Measurements from ENCODE around the gene FOXD1. TPM values are rescaled to one million over a fixed set of nuclear protein-coding genes. Genes with fewer than 3 reads are reported as not detected.

FOXD1 gene
- polyA plus RNA-seq, 1 donor (not counting 4 experiments of a cell fraction or from before 2014, with no cell fraction given), result 7.0 TPM

- Histone ChIP-seq H3K36me3 (ENCODE audit: control insufficient read depth in 2 of 2, extremely low read depth in 1 of 2, insufficient read depth in 2 of 2, low read length in 2 of 2) (no peaks in the 10 kb centered on the region), H3K9me1 (ENCODE audit: control insufficient read depth, extremely low read depth, insufficient read depth, low read length) (no peaks in the 10 kb centered on the region), H3K9ac (ENCODE audit: control insufficient read depth, extremely low read depth, insufficient read depth, low read length) (no peak overlapping the region), H3K4me2 (ENCODE audit: control insufficient read depth, extremely low read depth, insufficient read depth, low read depth, low read length) (no peak overlapping the region), H3K27me3 (ENCODE audit: control insufficient read depth, extremely low read depth, insufficient read depth, low read length) (peaks cover 14% of the 10 kb centered on the region), H2AFZ (ENCODE audit: control insufficient read depth, low read length) (no peak overlapping the region), H4K20me1 (ENCODE audit: control insufficient read depth, extremely low read depth, insufficient read depth, low read length) (no peaks in the 10 kb centered on the region), H3K4me3 (ENCODE audit: control insufficient read depth in 2 of 3, extremely low read depth in 1 of 3, insufficient read depth in 2 of 3, low read depth in 1 of 3, low read length in 3 of 3) (no peak overlapping the region), H3K9me3 (ENCODE audit: control insufficient read depth, low read depth, low read length) (peaks cover 2% of the 10 kb centered on the region), H3K4me1 (ENCODE audit: control insufficient read depth, extremely low read depth, insufficient read depth, low read length) (peaks cover 14% of the 10 kb centered on the region), H3K79me2 (ENCODE audit: control insufficient read depth, insufficient read depth, low read length) (no peaks in the 10 kb centered on the region), H3K27ac (ENCODE audit: control insufficient read depth, insufficient read depth, low read length) (no peak overlapping the region)
- no peak for FAIRE-seq
- TF ChIP-seq, protein P1, sequence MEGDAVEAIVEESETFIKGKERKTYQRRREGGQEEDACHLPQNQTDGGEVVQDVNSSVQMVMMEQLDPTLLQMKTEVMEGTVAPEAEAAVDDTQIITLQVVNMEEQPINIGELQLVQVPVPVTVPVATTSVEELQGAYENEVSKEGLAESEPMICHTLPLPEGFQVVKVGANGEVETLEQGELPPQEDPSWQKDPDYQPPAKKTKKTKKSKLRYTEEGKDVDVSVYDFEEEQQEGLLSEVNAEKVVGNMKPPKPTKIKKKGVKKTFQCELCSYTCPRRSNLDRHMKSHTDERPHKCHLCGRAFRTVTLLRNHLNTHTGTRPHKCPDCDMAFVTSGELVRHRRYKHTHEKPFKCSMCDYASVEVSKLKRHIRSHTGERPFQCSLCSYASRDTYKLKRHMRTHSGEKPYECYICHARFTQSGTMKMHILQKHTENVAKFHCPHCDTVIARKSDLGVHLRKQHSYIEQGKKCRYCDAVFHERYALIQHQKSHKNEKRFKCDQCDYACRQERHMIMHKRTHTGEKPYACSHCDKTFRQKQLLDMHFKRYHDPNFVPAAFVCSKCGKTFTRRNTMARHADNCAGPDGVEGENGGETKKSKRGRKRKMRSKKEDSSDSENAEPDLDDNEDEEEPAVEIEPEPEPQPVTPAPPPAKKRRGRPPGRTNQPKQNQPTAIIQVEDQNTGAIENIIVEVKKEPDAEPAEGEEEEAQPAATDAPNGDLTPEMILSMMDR (optimal IDR thresholded peaks at IDR 0.05 in 1 of 3, IDR thresholded peaks at IDR 0.05 in 1 of 3, conservative IDR thresholded peaks at IDR 0.05 in 1 of 3; ENCODE audit: extremely low read depth in 1 of 3, insufficient read depth in 2 of 3, low read length in 3 of 3), result no peak
- TF ChIP-seq EZH2 (IDR thresholded peaks at IDR 0.05; ENCODE audit: low read length), result no peak
- dilution Hi-C loops (cut with MboI; ENCODE audit: extremely low pct_ligation_motif_present, low sequenced_read_pairs), result no loop called here
- no peak for DNase-seq (ENCODE audit: low read depth, low spot score)
Observed at GRCh38 chr5:73418244-73418691, 30.3 kb downstream of the FOXD1 start.

- Histone ChIP-seq H3K36me3 (ENCODE audit: control insufficient read depth in 2 of 2, extremely low read depth in 1 of 2, insufficient read depth in 2 of 2, low read length in 2 of 2) (no peaks in the 10 kb centered on the region), H2AFZ (ENCODE audit: control insufficient read depth, low read length) (no peak overlapping the region), H3K27ac (ENCODE audit: control insufficient read depth, insufficient read depth, low read length) (no peak overlapping the region), H3K4me2 (ENCODE audit: control insufficient read depth, extremely low read depth, insufficient read depth, low read depth, low read length) (no peak overlapping the region), H3K27me3 (ENCODE audit: control insufficient read depth, extremely low read depth, insufficient read depth, low read length) (peaks cover 14% of the 10 kb centered on the region), H3K4me1 (ENCODE audit: control insufficient read depth, extremely low read depth, insufficient read depth, low read length) (peaks cover 22% of the 10 kb centered on the region), H3K4me3 (ENCODE audit: control insufficient read depth in 2 of 3, extremely low read depth in 1 of 3, insufficient read depth in 2 of 3, low read depth in 1 of 3, low read length in 3 of 3) (no peak overlapping the region), H3K9me1 (ENCODE audit: control insufficient read depth, extremely low read depth, insufficient read depth, low read length) (no peaks in the 10 kb centered on the region), H3K9me3 (ENCODE audit: control insufficient read depth, low read depth, low read length) (peaks cover 2% of the 10 kb centered on the region), H3K79me2 (ENCODE audit: control insufficient read depth, insufficient read depth, low read length) (no peaks in the 10 kb centered on the region), H4K20me1 (ENCODE audit: control insufficient read depth, extremely low read depth, insufficient read depth, low read length) (no peaks in the 10 kb centered on the region), H3K9ac (ENCODE audit: control insufficient read depth, extremely low read depth, insufficient read depth, low read length) (no peak overlapping the region)
- FAIRE-seq (no peak), DNase-seq (ENCODE audit: low read depth, low spot score) (no peak)
- TF ChIP-seq, protein P1 (optimal IDR thresholded peaks at IDR 0.05 in 1 of 3, IDR thresholded peaks at IDR 0.05 in 1 of 3, conservative IDR thresholded peaks at IDR 0.05 in 1 of 3; ENCODE audit: extremely low read depth in 1 of 3, insufficient read depth in 2 of 3, low read length in 3 of 3), result no peak
- dilution Hi-C loops (cut with MboI; ENCODE audit: extremely low pct_ligation_motif_present, low sequenced_read_pairs), result no loop called here
Observed at GRCh38 chr5:73417303-73418034, 31.1 kb downstream of the FOXD1 start.

Data from keratinocyte (primary cell).